Body of pancreas (tissue), 4 donors: ENCODE results near the gene COL23A1. TPM values are rescaled to one million over a fixed set of nuclear protein-coding genes. Genes with fewer than 3 reads are reported as not detected.
A peak's percentile ranks its signal among the peaks of the same experiment; 100 is the strongest.

ENCODE experiments used
- ATAC-seq: fragments of 150-250 bp; one replicate; pipeline ENCODE4 v1.9.1; 2016
- DNase-seq, 4 donors: peaks; one replicate each; pipeline ENCODE4 v3.0.0-alpha.2; 2019
- H3K27ac ChIP-seq, 4 donors: fragments of 200-600 bp; sonication (generic); 1 replicate in 3 of 4; 2 replicates in 1 of 4; pipeline versions ENCODE4 v1.5.1 to v1.6.1; 2016 to 2019; ENCODE audit warnings: mild to moderate bottlenecking in 1 of 4, mixed read lengths in 1 of 4, moderate library complexity in 1 of 4
- H3K27me3 ChIP-seq, 2 donors: fragments of 200-600 bp; sonication (generic); one replicate each; pipeline ENCODE4 v1.6.0; 2016; ENCODE audit warnings: mild to moderate bottlenecking in 1 of 2
- H3K36me3 ChIP-seq, 2 donors: fragments of 200-600 bp; sonication (generic); replicated peaks in 1 of 2; 2 replicates each; pipeline ENCODE4 v1.5.1; 2016; ENCODE audit warnings: low read depth in 2 of 2; ENCODE audit not compliant: insufficient read depth in 1 of 2
- H3K4me1 ChIP-seq: fragments of 200-600 bp; sonication (generic); one replicate; pipeline ENCODE4 v1.6.0; 2016
- H3K4me3 ChIP-seq, 2 donors: fragments of 200-600 bp; sonication (generic); 1 replicate in 1 of 2; 2 replicates in 1 of 2; pipeline ENCODE4 v1.5.1; 2016 to 2019
- H3K9me3 ChIP-seq, 3 donors: fragments of 200-600 bp; sonication (generic); 1 replicate in 2 of 3; 2 replicates in 1 of 3; pipeline ENCODE4 v1.5.1; 2016
- CTCF ChIP-seq, 7 experiments: fragments of 450-650 bp in 4 of 7; fragments of 200-600 bp in 3 of 7; sonication (generic) in 3 of 7; IDR thresholded peaks; one replicate each; pipeline ENCODE4 v1.5.1; 2016 to 2019; ENCODE audit warnings: antibody characterized with exemption in 7 of 7
- POLR2A ChIP-seq, 3 donors: fragments of 450-650 bp; IDR thresholded peaks; one replicate each; pipeline ENCODE4 v1.6.1; 2016; ENCODE audit warnings: antibody characterized with exemption in 3 of 3, mild to moderate bottlenecking in 2 of 3
- WGBS, 2 donors: methylation state at CpG; one replicate each; pipeline ENCODE4 v1.1.5; 2017; 5-methylcytosine and 5-hydroxymethylcytosine counted together
- intact Hi-C: fragments of 100-400 bp; cut with DNase I; formaldehyde crosslinking; loops from one replicate; pipeline ENCODE4 v1.15.1; 2023
- total RNA-seq, 2 donors: library from RNA; depleted of rRNA; stranded (reverse); fragments of >200 nt; gene quantifications; one replicate each; pipeline ENCODE4 v1.1.0, GENCODE V29; 2016

The COL23A1 gene
- total RNA-seq, 2 donors from 2014 or later, result not detected

- DNase-seq, result no peak
- Histone ChIP-seq H3K9me3 (no peaks in the 10 kb centered on the region), H3K36me3 (no peaks in the 10 kb centered on the region), H3K27me3 (no peaks in the 10 kb centered on the region), H3K27ac (no peak overlapping the region), H3K4me1 (no peaks in the 10 kb centered on the region), H3K4me3 (no peak overlapping the region)
- no peak for ATAC-seq
- TF ChIP-seq POLR2A (IDR thresholded peaks at IDR 0.05), result no peak
- TF ChIP-seq CTCF (IDR thresholded peaks at IDR 0.05), result no peak
- 74 to 82% methylated on average over 31 of the region's 31 CpGs for WGBS, 2 donors
- intact Hi-C loops, result no loop called here
Measured at GRCh38 chr5:178537467-178538371, 52.5 kb downstream of the COL23A1 start.

DNA sequence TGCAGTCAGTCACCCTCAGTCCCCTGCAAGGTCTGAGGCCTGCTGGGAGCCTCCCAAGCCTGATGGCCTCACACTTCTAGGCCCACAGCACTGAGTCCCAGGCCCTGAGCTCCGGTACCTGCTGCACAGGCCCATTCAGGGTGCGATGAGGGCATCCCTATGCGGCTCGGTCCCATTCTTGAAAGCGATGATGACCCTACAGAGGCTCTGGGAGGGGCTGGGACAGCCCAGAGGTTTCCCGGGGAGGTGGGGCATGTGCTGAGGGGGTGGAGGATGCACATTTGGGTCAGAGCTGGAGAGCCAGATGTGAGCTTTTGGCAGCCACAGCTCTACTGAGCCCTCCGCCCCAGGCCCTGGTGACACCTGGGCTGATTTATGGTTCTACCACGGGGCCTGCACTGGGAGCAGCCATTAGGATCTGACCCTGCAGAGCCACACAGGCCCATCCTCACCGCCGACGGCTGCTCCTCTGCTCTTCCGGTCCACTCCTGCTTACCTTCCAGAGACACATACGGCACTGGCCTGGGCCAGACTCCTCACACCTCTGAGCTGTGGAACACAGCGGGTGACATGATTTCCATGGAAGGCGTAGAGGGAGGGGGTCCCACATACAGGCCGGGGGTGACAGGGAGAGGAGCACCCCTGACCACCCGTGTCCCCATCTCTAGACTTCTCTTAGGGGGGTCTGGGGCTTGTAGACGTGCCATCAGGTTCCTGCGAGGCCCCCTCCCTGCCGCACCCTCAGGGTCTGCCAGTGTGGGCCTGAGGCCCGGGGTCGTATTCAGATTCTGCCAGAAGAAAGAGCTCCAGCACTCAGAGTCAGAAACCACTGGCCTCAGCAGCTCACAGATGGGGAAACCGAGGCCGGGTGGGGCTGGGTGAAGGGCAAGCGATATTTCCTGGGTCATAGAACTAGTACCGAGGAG, 53.4 kb downstream of the COL23A1 start:
- Histone ChIP-seq H3K9me3 (no peaks in the 10 kb centered on the region), H3K4me3 (no peak overlapping the region), H3K4me1 (no peaks in the 10 kb centered on the region), H3K27ac (no peak overlapping the region), H3K27me3 (no peaks in the 10 kb centered on the region), H3K36me3 (no peaks in the 10 kb centered on the region)
- ATAC-seq (no peak), DNase-seq (no peak)
- WGBS, 2 donors, result 67 to 73% methylated on average over 4 to 25 of the region's 26 CpGs
- no peak for TF ChIP-seq CTCF (IDR thresholded peaks at IDR 0.05)
- no peak for TF ChIP-seq POLR2A (IDR thresholded peaks at IDR 0.05)
- intact Hi-C loops, result no loop called here

GRCh38 chr5:178535299-178536175, 54.7 kb downstream of the COL23A1 start:
- Histone ChIP-seq H3K27ac (no peak overlapping the region), H3K4me3 (no peak overlapping the region), H3K36me3 (no peaks in the 10 kb centered on the region), H3K9me3 (no peaks in the 10 kb centered on the region), H3K4me1 (no peaks in the 10 kb centered on the region), H3K27me3 (no peaks in the 10 kb centered on the region)
- DNase-seq (peak in 1 of 4 donors; percentile 8), ATAC-seq (no peak)
- no peak for TF ChIP-seq CTCF (IDR thresholded peaks at IDR 0.05)
- TF ChIP-seq POLR2A (IDR thresholded peaks at IDR 0.05), result no peak
- 55 to 74% methylated on average over 9 to 18 of the region's 20 CpGs for WGBS, 2 donors
- intact Hi-C loops, result no loop called here

DNA sequence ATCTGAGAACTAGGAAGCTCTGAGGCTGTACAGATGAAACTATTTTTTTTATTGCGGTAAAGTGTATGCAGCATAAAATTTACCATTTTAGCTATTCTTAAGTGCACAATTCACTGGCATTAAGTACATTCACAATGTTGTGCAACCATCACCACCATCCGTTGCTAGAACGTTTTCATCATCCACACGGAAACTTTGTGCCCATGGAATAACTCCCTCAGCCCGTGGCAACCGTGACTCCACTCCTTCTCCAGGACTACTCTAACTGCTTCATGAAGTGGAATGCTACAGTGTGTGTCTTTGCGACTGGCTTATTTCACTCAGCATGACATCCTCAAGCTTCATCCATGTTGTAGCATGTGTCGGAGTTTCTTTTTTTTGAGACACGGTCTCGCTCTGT, 57.1 kb downstream of the COL23A1 start:
- 74 to 84% methylated on average over 10 of the region's 10 CpGs for WGBS, 2 donors
- Histone ChIP-seq H3K4me3 (no peak overlapping the region), H3K4me1 (no peaks in the 10 kb centered on the region), H3K27ac (no peak overlapping the region), H3K9me3 (no peaks in the 10 kb centered on the region), H3K27me3 (no peaks in the 10 kb centered on the region), H3K36me3 (no peaks in the 10 kb centered on the region)
- ATAC-seq (no peak), DNase-seq (no peak)
- TF ChIP-seq CTCF (IDR thresholded peaks at IDR 0.05), result no peak
- TF ChIP-seq POLR2A (IDR thresholded peaks at IDR 0.05), result no peak
- intact Hi-C loops, result no loop called here
